ENCODE measurements around the gene LRBA. TPM values are rescaled to one million over a fixed set of nuclear protein-coding genes. Genes with fewer than 3 reads are reported as not detected.

LRBA gene
- total RNA-seq, 1 donor from 2014 or later = 54.0 TPM

DNA sequence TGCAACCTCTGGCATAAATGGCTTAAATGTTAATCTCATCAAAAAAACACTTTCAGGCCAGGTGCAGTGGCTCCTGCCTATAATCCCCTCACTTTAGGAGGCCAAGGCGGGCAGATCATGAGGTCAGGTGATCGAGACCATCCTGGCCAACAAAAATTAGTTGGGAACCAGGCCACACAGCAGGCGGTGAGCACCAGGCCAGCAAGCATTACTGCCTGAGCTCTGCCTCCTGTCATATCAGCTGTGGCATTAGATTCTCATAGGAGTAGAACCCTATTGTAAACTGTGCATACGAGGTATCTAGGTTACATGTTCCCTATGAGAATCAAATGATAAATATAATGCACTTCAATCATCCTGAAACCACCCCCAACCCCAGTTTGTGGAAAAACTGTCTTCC is 125.8 kb downstream of the LRBA start:
- Mint-ChIP-seq H3K9me3 (no peaks in the 10 kb centered on the region), H3K36me3 (ENCODE audit: low read depth) (peaks cover 40% of the 10 kb centered on the region), H3K4me1 (peaks cover 25% of the 10 kb centered on the region), H3K27ac (no peak overlapping the region), H3K4me3 (no peak overlapping the region), H3K27me3 (no peaks in the 10 kb centered on the region)
- intact Hi-C loops (cut with micrococcal nuclease) = no loop called here
- DNase-seq = no peak

DNA sequence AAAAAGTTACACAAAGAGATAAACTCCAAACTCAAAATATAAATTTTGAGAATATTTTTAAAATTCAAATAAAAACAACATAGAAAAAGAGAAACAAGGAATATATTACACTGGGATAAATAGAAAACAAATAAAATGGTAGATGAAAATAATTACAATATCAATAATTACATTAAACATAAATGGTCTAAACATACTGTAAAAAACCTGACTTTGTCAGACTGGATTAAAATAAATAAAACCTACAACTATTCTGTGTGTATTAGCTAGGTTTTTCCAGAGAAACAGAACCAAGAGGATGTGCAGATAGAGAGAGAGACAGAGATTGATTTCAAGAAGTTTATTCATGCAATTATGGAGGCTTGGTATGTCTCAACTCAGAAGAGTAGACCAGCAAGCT is 126.5 kb downstream of the LRBA start:
- no peak overlapping the region for H3K4me3 Mint-ChIP-seq
- no peaks in the 10 kb centered on the region for H3K27me3 Mint-ChIP-seq
- H3K27ac Mint-ChIP-seq = no peak overlapping the region
- no peaks in the 10 kb centered on the region for H3K9me3 Mint-ChIP-seq
- intact Hi-C loops (cut with micrococcal nuclease) = no loop called here
- DNase-seq = no peak
- peaks cover 27% of the 10 kb centered on the region for H3K4me1 Mint-ChIP-seq
- peaks cover 36% of the 10 kb centered on the region for H3K36me3 Mint-ChIP-seq (ENCODE audit: low read depth)

DNA sequence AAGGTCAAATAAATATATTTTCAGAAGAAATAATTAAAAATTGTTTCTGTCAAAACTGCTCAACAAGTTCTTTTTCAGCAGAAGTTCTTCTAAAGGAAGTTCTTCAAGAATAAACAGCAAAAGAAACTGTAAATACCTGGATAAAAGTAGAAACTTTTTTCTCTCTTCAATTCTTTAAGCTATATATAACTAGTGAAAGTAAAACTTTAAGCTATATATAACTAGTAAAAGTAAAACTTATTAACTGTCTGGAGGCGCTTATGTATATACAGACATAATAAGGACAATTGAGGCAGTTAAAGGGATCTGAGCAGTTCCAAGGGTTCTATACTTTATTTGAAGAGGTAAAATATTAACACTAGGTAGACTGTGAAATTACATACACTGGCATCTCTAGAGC is 126.9 kb downstream of the LRBA start:
- intact Hi-C loops (cut with micrococcal nuclease) = no loop called here
- Mint-ChIP-seq H3K4me3 (no peak overlapping the region), H3K27me3 (no peaks in the 10 kb centered on the region), H3K4me1 (peaks cover 27% of the 10 kb centered on the region), H3K9me3 (no peaks in the 10 kb centered on the region), H3K36me3 (ENCODE audit: low read depth) (peaks cover 33% of the 10 kb centered on the region), H3K27ac (no peak overlapping the region)
- DNase-seq = no peak

DNA sequence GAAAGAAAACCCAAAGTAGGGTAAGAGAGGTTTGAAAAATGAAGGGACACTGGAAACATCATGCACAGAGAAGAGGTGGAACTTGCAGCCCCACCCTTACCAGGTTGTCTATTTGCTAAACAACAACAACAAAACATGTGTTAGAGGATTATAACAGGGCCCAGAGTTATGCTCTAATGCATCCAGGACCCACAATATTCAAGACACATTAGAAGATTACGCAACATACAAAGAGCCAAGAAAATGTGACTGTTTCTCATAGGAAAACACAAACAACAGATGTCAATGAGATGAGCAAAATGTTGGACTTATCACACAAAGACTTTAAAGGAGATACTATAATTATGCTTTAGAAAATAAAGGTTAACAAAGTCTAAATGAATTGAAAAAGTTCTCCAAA is 128.5 kb downstream of the LRBA start:
- Mint-ChIP-seq H3K27ac (no peak overlapping the region), H3K36me3 (ENCODE audit: low read depth) (peaks cover 27% of the 10 kb centered on the region), H3K4me1 (peaks cover 27% of the 10 kb centered on the region), H3K4me3 (no peak overlapping the region), H3K9me3 (no peaks in the 10 kb centered on the region), H3K27me3 (no peaks in the 10 kb centered on the region)
- intact Hi-C loops (cut with micrococcal nuclease) = no loop called here
- DNase-seq = no peak

- Mint-ChIP-seq H3K9me3 (peaks cover 7% of the 10 kb centered on the region), H3K27ac (no peak overlapping the region), H3K36me3 (ENCODE audit: low read depth) (peaks cover 32% of the 10 kb centered on the region), H3K27me3 (no peaks in the 10 kb centered on the region), H3K4me3 (no peak overlapping the region), H3K4me1 (peaks cover 18% of the 10 kb centered on the region)
- DNase-seq = no peak
- intact Hi-C loops (cut with micrococcal nuclease) = no loop called here
Measured at GRCh38 chr4:150884625-150885024, 130.5 kb downstream of the LRBA start.

- Mint-ChIP-seq H3K36me3 (ENCODE audit: low read depth) (peaks cover 44% of the 10 kb centered on the region), H3K9me3 (peaks cover 23% of the 10 kb centered on the region), H3K4me3 (no peak overlapping the region), H3K27me3 (no peaks in the 10 kb centered on the region), H3K4me1 (no peaks in the 10 kb centered on the region), H3K27ac (no peak overlapping the region)
- intact Hi-C loops (cut with micrococcal nuclease) = no loop called here
- DNase-seq = no peak
Measured at GRCh38 chr4:150875367-150875766, 139.7 kb downstream of the LRBA start.

- intact Hi-C loops (cut with micrococcal nuclease) = no loop called here
Measured at GRCh38 chr4:150874338-150875226, 140.5 kb downstream of the LRBA start.

DNA sequence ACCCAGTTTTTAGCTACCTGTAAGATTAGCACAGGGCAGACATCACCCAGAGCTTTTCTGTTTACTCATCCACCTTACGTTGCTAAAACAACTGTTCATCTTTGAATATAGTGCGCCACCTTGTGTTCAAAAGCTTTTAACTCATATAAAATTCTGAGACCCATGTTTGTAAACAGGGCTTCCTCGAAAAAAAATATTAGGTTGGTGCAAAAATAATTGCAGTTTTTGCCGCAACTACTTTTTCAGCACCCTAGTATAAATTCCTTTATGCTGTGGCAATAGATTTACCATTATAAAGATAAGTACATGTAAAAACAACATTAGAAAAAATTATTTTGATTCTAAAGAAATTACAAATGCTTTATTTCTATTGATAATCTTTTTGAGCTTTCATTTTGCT is 147.9 kb downstream of the LRBA start:
- intact Hi-C loops (cut with micrococcal nuclease) = loop anchor here (1.0 to 5.0 kb wide), 3 partner anchors 569 to 886 kb away; no protein-coding TSS in a partner anchor
- H3K9me3 Mint-ChIP-seq = no peaks in the 10 kb centered on the region
- peaks cover 6% of the 10 kb centered on the region for H3K36me3 Mint-ChIP-seq (ENCODE audit: low read depth)
- DNase-seq = peak; percentile 86
- no peak overlapping the region for H3K4me3 Mint-ChIP-seq
- H3K27me3 Mint-ChIP-seq = no peaks in the 10 kb centered on the region
- no peaks in the 10 kb centered on the region for H3K4me1 Mint-ChIP-seq
- no peak overlapping the region for H3K27ac Mint-ChIP-seq

More at GRCh38 chr4:150874338-150875226, 140.5 kb downstream of the LRBA start:
- H3K27ac Mint-ChIP-seq = no peak overlapping the region
- H3K4me1 Mint-ChIP-seq = no peaks in the 10 kb centered on the region
- H3K36me3 Mint-ChIP-seq (ENCODE audit: low read depth) = peaks cover 36% of the 10 kb centered on the region
- H3K9me3 Mint-ChIP-seq = peaks cover 16% of the 10 kb centered on the region
- H3K27me3 Mint-ChIP-seq = no peaks in the 10 kb centered on the region
- H3K4me3 Mint-ChIP-seq = no peak overlapping the region
- no peak for DNase-seq

GRCh38 chr4:150863456-150863855 is 151.6 kb downstream of the LRBA start:
- H3K4me3 Mint-ChIP-seq = no peak overlapping the region
- no peaks in the 10 kb centered on the region for H3K27me3 Mint-ChIP-seq
- peaks cover 7% of the 10 kb centered on the region for H3K36me3 Mint-ChIP-seq (ENCODE audit: low read depth)
- H3K27ac Mint-ChIP-seq = no peak overlapping the region
- no peaks in the 10 kb centered on the region for H3K4me1 Mint-ChIP-seq
- DNase-seq = no peak
- intact Hi-C loops (cut with micrococcal nuclease) = no loop called here
- H3K9me3 Mint-ChIP-seq = no peaks in the 10 kb centered on the region

DNA sequence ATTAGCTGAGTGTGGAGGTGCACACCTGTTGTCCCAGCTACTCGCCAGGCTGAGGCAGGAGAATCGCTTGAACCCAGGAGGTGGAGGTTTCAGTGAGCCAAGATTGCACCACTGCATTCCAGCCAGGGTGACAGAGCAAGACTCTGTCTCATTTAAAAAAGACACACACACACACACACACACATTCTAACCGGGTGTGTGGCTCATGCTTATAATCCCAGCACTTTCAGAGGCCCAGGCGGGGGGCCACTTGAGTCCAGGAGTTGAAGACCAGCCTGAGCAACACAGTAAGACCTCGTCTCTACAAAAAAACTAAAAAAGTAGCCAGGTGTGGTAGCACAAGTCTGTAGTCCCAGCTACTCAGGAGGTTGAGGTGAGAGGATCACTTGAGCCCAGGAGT is 152.3 kb downstream of the LRBA start:
- Mint-ChIP-seq H3K4me3 (no peak overlapping the region), H3K9me3 (no peaks in the 10 kb centered on the region), H3K36me3 (ENCODE audit: low read depth) (peaks cover 7% of the 10 kb centered on the region), H3K4me1 (no peaks in the 10 kb centered on the region), H3K27ac (no peak overlapping the region), H3K27me3 (no peaks in the 10 kb centered on the region)
- no peak for DNase-seq
- intact Hi-C loops (cut with micrococcal nuclease) = no loop called here

GRCh38 chr4:150859453-150859852 is 155.6 kb downstream of the LRBA start:
- H3K4me1 Mint-ChIP-seq = no peaks in the 10 kb centered on the region
- peaks cover 3% of the 10 kb centered on the region for H3K36me3 Mint-ChIP-seq (ENCODE audit: low read depth)
- DNase-seq = no peak
- H3K27ac Mint-ChIP-seq = no peak overlapping the region
- no peak overlapping the region for H3K4me3 Mint-ChIP-seq
- no peaks in the 10 kb centered on the region for H3K9me3 Mint-ChIP-seq
- intact Hi-C loops (cut with micrococcal nuclease) = no loop called here
- H3K27me3 Mint-ChIP-seq = no peaks in the 10 kb centered on the region

- no peaks in the 10 kb centered on the region for H3K9me3 Mint-ChIP-seq
- no peak overlapping the region for H3K4me3 Mint-ChIP-seq
- intact Hi-C loops (cut with micrococcal nuclease) = no loop called here
- no peak for DNase-seq
- H3K36me3 Mint-ChIP-seq (ENCODE audit: low read depth) = peaks cover 11% of the 10 kb centered on the region
- peaks cover 3% of the 10 kb centered on the region for H3K4me1 Mint-ChIP-seq
- no peaks in the 10 kb centered on the region for H3K27me3 Mint-ChIP-seq
- H3K27ac Mint-ChIP-seq = no peak overlapping the region
Measured at GRCh38 chr4:150855981-150856510, 159.0 kb downstream of the LRBA start.

GRCh38 chr4:150854600-150854999 is 160.5 kb downstream of the LRBA start:
- Mint-ChIP-seq H3K4me1 (peaks cover 3% of the 10 kb centered on the region), H3K9me3 (no peaks in the 10 kb centered on the region), H3K27ac (no peak overlapping the region), H3K36me3 (ENCODE audit: low read depth) (peaks cover 13% of the 10 kb centered on the region), H3K27me3 (no peaks in the 10 kb centered on the region), H3K4me3 (no peak overlapping the region)
- DNase-seq = no peak
- intact Hi-C loops (cut with micrococcal nuclease) = no loop called here

DNA sequence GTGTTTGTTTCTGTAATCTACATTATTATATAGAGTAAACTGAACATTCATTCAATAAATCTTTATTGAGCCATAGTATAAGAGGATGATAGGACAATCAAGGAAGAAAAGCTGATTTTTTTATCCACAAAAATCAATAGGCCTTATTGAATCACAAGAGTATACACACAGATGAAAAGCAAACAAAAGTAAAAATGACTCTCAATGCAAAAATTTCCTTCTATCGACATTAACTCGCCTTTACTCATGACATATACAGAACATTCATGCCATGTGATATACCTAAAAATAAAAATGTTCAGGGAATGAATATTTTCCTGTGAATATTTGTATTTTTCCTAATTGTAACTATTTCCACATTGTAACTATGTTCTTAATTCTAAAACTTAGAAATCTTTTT is 161.2 kb downstream of the LRBA start:
- H3K36me3 Mint-ChIP-seq (ENCODE audit: low read depth) = peaks cover 17% of the 10 kb centered on the region
- H3K9me3 Mint-ChIP-seq = no peaks in the 10 kb centered on the region
- H3K27ac Mint-ChIP-seq = no peak overlapping the region
- no peak overlapping the region for H3K4me3 Mint-ChIP-seq
- H3K27me3 Mint-ChIP-seq = no peaks in the 10 kb centered on the region
- intact Hi-C loops (cut with micrococcal nuclease) = no loop called here
- peaks cover 3% of the 10 kb centered on the region for H3K4me1 Mint-ChIP-seq
- no peak for DNase-seq
